NCI-H1436 treated with DMSO at 0.1 percent for 48 hours (cell line): ENCODE results near the gene DGAT2.

Experiments
- DNase-seq: peaks from one replicate; lab custom pipeline; 2025; lab: John Stamatoyannopoulos, UW

DGAT2 gene

GRCh38 chr11:75826461-75827230, 58.1 kb downstream of the DGAT2 start:
- DNase-seq: no peak

- no peak for DNase-seq
Observed at GRCh38 chr11:75827562-75827961, 59.0 kb downstream of the DGAT2 start.

- no peak for DNase-seq
Observed at GRCh38 chr11:75831915-75832502, 63.4 kb downstream of the DGAT2 start.

GRCh38 chr11:75834728-75835127, 66.2 kb downstream of the DGAT2 start:
- DNase-seq: no peak

GRCh38 chr11:75836417-75836816, 67.8 kb downstream of the DGAT2 start:
- no peak for DNase-seq

GRCh38 chr11:75839851-75840250, 71.3 kb downstream of the DGAT2 start:
- no peak for DNase-seq

- DNase-seq: no peak
Observed at GRCh38 chr11:75840522-75840921, 71.9 kb downstream of the DGAT2 start.

GRCh38 chr11:75841739-75842138, 73.2 kb downstream of the DGAT2 start:
- no peak for DNase-seq

GRCh38 chr11:75845324-75845723, 76.7 kb downstream of the DGAT2 start:
- DNase-seq: no peak

GRCh38 chr11:75849894-75850293, 81.3 kb downstream of the DGAT2 start:
- DNase-seq: no peak

- no peak for DNase-seq
Observed at GRCh38 chr11:75850787-75851186, 82.2 kb downstream of the DGAT2 start.
